ENCODE measurements around the gene TRAT1.
"Not testable (repeated sequence)": the region's sequence is repeated elsewhere in the genome, so short reads cannot be mapped to it uniquely, and the experiment has no call there.

Gene TRAT1

GRCh38 chr3:108820586-108820985 lies 2.0 kb upstream of the TRAT1 start:
- Histone ChIP-seq H3K27ac (no peak overlapping the region), H3K9me3 (ENCODE audit: control insufficient read depth, low read length) (no peaks in the 10 kb centered on the region), H3K36me3 (ENCODE audit: control insufficient read depth, insufficient read depth, low read length) (no peaks in the 10 kb centered on the region), H3K9ac (no peak overlapping the region), H2AFZ (no peak overlapping the region), H3K27me3 (ENCODE audit: control insufficient read depth, insufficient read depth, low read length) (no peaks in the 10 kb centered on the region), H3K4me2 (ENCODE audit: low read length) (no peak overlapping the region), H3K4me1 (no peaks in the 10 kb centered on the region), H3K4me3 (ENCODE audit: low read depth, low read length) (no peak overlapping the region), H3K79me2 (no peaks in the 10 kb centered on the region)
- TF ChIP-seq CTCF (IDR thresholded peaks at IDR 0.05) = no peak

- H3K4me2 ChIP-seq (ENCODE audit: low read length) = no peak overlapping the region
- no peaks in the 10 kb centered on the region for H3K9me3 ChIP-seq (ENCODE audit: control insufficient read depth, low read length)
- no peak overlapping the region for H3K4me3 ChIP-seq (ENCODE audit: low read depth, low read length)
- H3K79me2 ChIP-seq = no peaks in the 10 kb centered on the region
- H2AFZ ChIP-seq = no peak overlapping the region
- no peaks in the 10 kb centered on the region for H3K4me1 ChIP-seq
- no peaks in the 10 kb centered on the region for H3K27me3 ChIP-seq (ENCODE audit: control insufficient read depth, insufficient read depth, low read length)
- no peak overlapping the region for H3K9ac ChIP-seq
- no peaks in the 10 kb centered on the region for H3K36me3 ChIP-seq (ENCODE audit: control insufficient read depth, insufficient read depth, low read length)
- TF ChIP-seq CTCF (IDR thresholded peaks at IDR 0.05) = no peak
- H3K27ac ChIP-seq = no peak overlapping the region
Measured at GRCh38 chr3:108823227-108823626, 641 bp downstream of the TRAT1 start.

- H3K27me3 ChIP-seq (ENCODE audit: control insufficient read depth, insufficient read depth, low read length); H3K4me2 ChIP-seq (ENCODE audit: low read length); H3K36me3 ChIP-seq (ENCODE audit: control insufficient read depth, insufficient read depth, low read length); H3K79me2 ChIP-seq; H3K4me3 ChIP-seq (ENCODE audit: low read depth, low read length); H3K9me3 ChIP-seq (ENCODE audit: control insufficient read depth, low read length); H3K9ac ChIP-seq; H3K4me1 ChIP-seq; H2AFZ ChIP-seq; H3K27ac ChIP-seq: not testable (repeated sequence)
Measured at GRCh38 chr3:108823803-108824202, 1.2 kb downstream of the TRAT1 start.

GRCh38 chr3:108826309-108827187 lies 4.0 kb downstream of the TRAT1 start:
- no peak for TF ChIP-seq CTCF (IDR thresholded peaks at IDR 0.05)
- Histone ChIP-seq H3K27ac (no peak overlapping the region), H3K4me2 (ENCODE audit: low read length) (no peak overlapping the region), H3K9me3 (ENCODE audit: control insufficient read depth, low read length) (no peaks in the 10 kb centered on the region), H3K79me2 (no peaks in the 10 kb centered on the region), H2AFZ (no peak overlapping the region), H3K4me3 (ENCODE audit: low read depth, low read length) (no peak overlapping the region), H3K36me3 (ENCODE audit: control insufficient read depth, insufficient read depth, low read length) (no peaks in the 10 kb centered on the region), H3K4me1 (no peaks in the 10 kb centered on the region), H3K27me3 (ENCODE audit: control insufficient read depth, insufficient read depth, low read length) (no peaks in the 10 kb centered on the region), H3K9ac (no peak overlapping the region)

- TF ChIP-seq CTCF (IDR thresholded peaks at IDR 0.05) = no peak
- Histone ChIP-seq H3K79me2 (no peaks in the 10 kb centered on the region), H3K9me3 (ENCODE audit: control insufficient read depth, low read length) (no peaks in the 10 kb centered on the region), H3K27me3 (ENCODE audit: control insufficient read depth, insufficient read depth, low read length) (no peaks in the 10 kb centered on the region), H3K36me3 (ENCODE audit: control insufficient read depth, insufficient read depth, low read length) (no peaks in the 10 kb centered on the region), H3K4me1 (no peaks in the 10 kb centered on the region), H3K4me3 (ENCODE audit: low read depth, low read length) (no peak overlapping the region), H3K4me2 (ENCODE audit: low read length) (no peak overlapping the region), H3K27ac (no peak overlapping the region), H3K9ac (no peak overlapping the region), H2AFZ (no peak overlapping the region)
Measured at GRCh38 chr3:108830381-108830780, 7.8 kb downstream of the TRAT1 start.
